Stimulated activated naive CD8-positive, alpha-beta T cell treated with anti-CD3 and anti-CD28 coated beads, Interleukin-15, Interleukin-2, amounts not matched to agents 100 ng/mL and 50 ng/mL, for 24 hours (primary cell): ENCODE results near the gene NFATC2.
"Not testable (repeated sequence)": the region's sequence is repeated elsewhere in the genome, so short reads cannot be mapped to it uniquely, and the experiment has no call there.

Experiments used
- H3K27ac Mint-ChIP-seq: one replicate; pipeline ENCODE4 v1.8.0; 2021; ENCODE audit warnings: mild to moderate bottlenecking, mixed read lengths
- H3K27me3 Mint-ChIP-seq: one replicate; pipeline ENCODE4 v1.8.0; 2021; ENCODE audit warnings: mixed read lengths
- H3K36me3 Mint-ChIP-seq: one replicate; pipeline ENCODE4 v1.8.0; 2021; ENCODE audit warnings: low read depth, mixed read lengths
- H3K4me1 Mint-ChIP-seq: one replicate; pipeline ENCODE4 v1.8.0; 2021; ENCODE audit warnings: low read depth, mixed read lengths
- H3K4me3 Mint-ChIP-seq: one replicate; pipeline ENCODE4 v1.8.0; 2021; ENCODE audit warnings: mild to moderate bottlenecking, mixed read lengths
- H3K9me3 Mint-ChIP-seq: one replicate; pipeline ENCODE4 v1.8.0; 2021; ENCODE audit warnings: mixed read lengths

NFATC2 gene

GRCh38 chr20:51574248-51575033 is 31.9 kb upstream of the NFATC2 start:
- H3K27ac Mint-ChIP-seq = no peak overlapping the region
- peaks cover 7% of the 10 kb centered on the region for H3K4me1 Mint-ChIP-seq
- H3K27me3 Mint-ChIP-seq = peaks cover 5% of the 10 kb centered on the region
- H3K9me3 Mint-ChIP-seq = peaks cover 5% of the 10 kb centered on the region
- no peak overlapping the region for H3K4me3 Mint-ChIP-seq
- no peaks in the 10 kb centered on the region for H3K36me3 Mint-ChIP-seq

- Mint-ChIP-seq H3K36me3 (no peaks in the 10 kb centered on the region), H3K4me1 (peaks cover 7% of the 10 kb centered on the region), H3K27me3 (peaks cover 5% of the 10 kb centered on the region), H3K4me3 (no peak overlapping the region), H3K9me3 (peaks cover 5% of the 10 kb centered on the region), H3K27ac (no peak overlapping the region)
Measured at GRCh38 chr20:51573576-51574243, 31.2 kb upstream of the NFATC2 start.

- Mint-ChIP-seq H3K27ac (no peak overlapping the region), H3K36me3 (no peaks in the 10 kb centered on the region), H3K4me1 (peaks cover 11% of the 10 kb centered on the region), H3K27me3 (peaks cover 11% of the 10 kb centered on the region), H3K4me3 (no peak overlapping the region), H3K9me3 (peaks cover 5% of the 10 kb centered on the region)
Measured at GRCh38 chr20:51571460-51571794, 28.9 kb upstream of the NFATC2 start.

GRCh38 chr20:51570739-51571459 is 28.4 kb upstream of the NFATC2 start:
- Mint-ChIP-seq H3K27me3 (peaks cover 14% of the 10 kb centered on the region), H3K27ac (no peak overlapping the region), H3K4me1 (peaks cover 11% of the 10 kb centered on the region), H3K36me3 (no peaks in the 10 kb centered on the region), H3K9me3 (peaks cover 5% of the 10 kb centered on the region), H3K4me3 (no peak overlapping the region)

GRCh38 chr20:51569815-51570738 is 27.6 kb upstream of the NFATC2 start:
- Mint-ChIP-seq H3K27me3 (peaks cover 18% of the 10 kb centered on the region), H3K4me1 (peaks cover 11% of the 10 kb centered on the region), H3K27ac (no peak overlapping the region), H3K9me3 (peaks cover 5% of the 10 kb centered on the region), H3K4me3 (no peak overlapping the region), H3K36me3 (no peaks in the 10 kb centered on the region)

GRCh38 chr20:51568533-51568932 is 26.0 kb upstream of the NFATC2 start:
- H3K27me3 Mint-ChIP-seq = peaks cover 26% of the 10 kb centered on the region
- not testable (repeated sequence) for H3K9me3 Mint-ChIP-seq, H3K36me3 Mint-ChIP-seq, H3K4me3 Mint-ChIP-seq, H3K4me1 Mint-ChIP-seq, H3K27ac Mint-ChIP-seq

- peaks cover 35% of the 10 kb centered on the region for H3K27me3 Mint-ChIP-seq
- peaks cover 5% of the 10 kb centered on the region for H3K9me3 Mint-ChIP-seq
- no peak overlapping the region for H3K27ac Mint-ChIP-seq
- no peak overlapping the region for H3K4me3 Mint-ChIP-seq
- peaks cover 17% of the 10 kb centered on the region for H3K4me1 Mint-ChIP-seq
- H3K36me3 Mint-ChIP-seq = no peaks in the 10 kb centered on the region
Measured at GRCh38 chr20:51567622-51568021, 25.1 kb upstream of the NFATC2 start.

- no peak overlapping the region for H3K27ac Mint-ChIP-seq
- no peak overlapping the region for H3K4me3 Mint-ChIP-seq
- peaks cover 5% of the 10 kb centered on the region for H3K9me3 Mint-ChIP-seq
- H3K36me3 Mint-ChIP-seq = no peaks in the 10 kb centered on the region
- peaks cover 39% of the 10 kb centered on the region for H3K27me3 Mint-ChIP-seq
- H3K4me1 Mint-ChIP-seq = peaks cover 20% of the 10 kb centered on the region
Measured at GRCh38 chr20:51566594-51566993, 24.1 kb upstream of the NFATC2 start.

GRCh38 chr20:51565298-51566144 is 23.0 kb upstream of the NFATC2 start:
- peaks cover 43% of the 10 kb centered on the region for H3K27me3 Mint-ChIP-seq
- H3K9me3 Mint-ChIP-seq = no peaks in the 10 kb centered on the region
- H3K27ac Mint-ChIP-seq = no peak overlapping the region
- no peaks in the 10 kb centered on the region for H3K36me3 Mint-ChIP-seq
- peaks cover 30% of the 10 kb centered on the region for H3K4me1 Mint-ChIP-seq
- H3K4me3 Mint-ChIP-seq = no peak overlapping the region

- H3K27me3 Mint-ChIP-seq = peaks cover 58% of the 10 kb centered on the region
- H3K4me1 Mint-ChIP-seq = peaks cover 30% of the 10 kb centered on the region
- no peak overlapping the region for H3K4me3 Mint-ChIP-seq
- no peaks in the 10 kb centered on the region for H3K9me3 Mint-ChIP-seq
- H3K27ac Mint-ChIP-seq = no peak overlapping the region
- no peaks in the 10 kb centered on the region for H3K36me3 Mint-ChIP-seq
Measured at GRCh38 chr20:51563486-51564332, 21.2 kb upstream of the NFATC2 start.

- Mint-ChIP-seq H3K9me3 (no peaks in the 10 kb centered on the region), H3K4me1 (peaks cover 30% of the 10 kb centered on the region), H3K27ac (no peak overlapping the region), H3K4me3 (no peak overlapping the region), H3K36me3 (no peaks in the 10 kb centered on the region), H3K27me3 (peaks cover 57% of the 10 kb centered on the region)
Measured at GRCh38 chr20:51563174-51563485, 20.6 kb upstream of the NFATC2 start.

- Mint-ChIP-seq H3K27ac (no peak overlapping the region), H3K4me1 (peaks cover 26% of the 10 kb centered on the region), H3K4me3 (peak overlapping the region; percentile 65), H3K9me3 (no peaks in the 10 kb centered on the region), H3K27me3 (peaks cover 52% of the 10 kb centered on the region), H3K36me3 (no peaks in the 10 kb centered on the region)
Measured at GRCh38 chr20:51562332-51563173, 20.0 kb upstream of the NFATC2 start.

GRCh38 chr20:51562027-51562331 is 19.5 kb upstream of the NFATC2 start:
- peaks cover 56% of the 10 kb centered on the region for H3K27me3 Mint-ChIP-seq
- H3K36me3 Mint-ChIP-seq = no peaks in the 10 kb centered on the region
- H3K27ac Mint-ChIP-seq = no peak overlapping the region
- H3K9me3 Mint-ChIP-seq = no peaks in the 10 kb centered on the region
- peak overlapping the region; percentile 56 for H3K4me3 Mint-ChIP-seq
- H3K4me1 Mint-ChIP-seq = peaks cover 26% of the 10 kb centered on the region
